ENCODE measurements around the gene AQP1.

- no peak for TF ChIP-seq CTCF (conservative IDR thresholded peaks at IDR 0.05)
- TF ChIP-seq ZFX (IDR thresholded peaks at IDR 0.05), result no peak
Observed at GRCh38 chr7:30911133-30911532, 520 bp upstream of the AQP1 start.

All from C4-2B (cell line).